Measurements from ENCODE around the gene ICAM1.

Gene ICAM1

GRCh38 chr19:10246511-10246910 is 24.4 kb upstream of the ICAM1 start:
- no peak for DNase-seq (ENCODE audit: low read depth)
- H3K4me3 ChIP-seq (ENCODE audit: low read length): no peak overlapping the region
- TF ChIP-seq, protein P1, sequence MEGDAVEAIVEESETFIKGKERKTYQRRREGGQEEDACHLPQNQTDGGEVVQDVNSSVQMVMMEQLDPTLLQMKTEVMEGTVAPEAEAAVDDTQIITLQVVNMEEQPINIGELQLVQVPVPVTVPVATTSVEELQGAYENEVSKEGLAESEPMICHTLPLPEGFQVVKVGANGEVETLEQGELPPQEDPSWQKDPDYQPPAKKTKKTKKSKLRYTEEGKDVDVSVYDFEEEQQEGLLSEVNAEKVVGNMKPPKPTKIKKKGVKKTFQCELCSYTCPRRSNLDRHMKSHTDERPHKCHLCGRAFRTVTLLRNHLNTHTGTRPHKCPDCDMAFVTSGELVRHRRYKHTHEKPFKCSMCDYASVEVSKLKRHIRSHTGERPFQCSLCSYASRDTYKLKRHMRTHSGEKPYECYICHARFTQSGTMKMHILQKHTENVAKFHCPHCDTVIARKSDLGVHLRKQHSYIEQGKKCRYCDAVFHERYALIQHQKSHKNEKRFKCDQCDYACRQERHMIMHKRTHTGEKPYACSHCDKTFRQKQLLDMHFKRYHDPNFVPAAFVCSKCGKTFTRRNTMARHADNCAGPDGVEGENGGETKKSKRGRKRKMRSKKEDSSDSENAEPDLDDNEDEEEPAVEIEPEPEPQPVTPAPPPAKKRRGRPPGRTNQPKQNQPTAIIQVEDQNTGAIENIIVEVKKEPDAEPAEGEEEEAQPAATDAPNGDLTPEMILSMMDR (conservative IDR thresholded peaks at IDR 0.05; ENCODE audit: low read length): no peak

- peak; percentile 98 for DNase-seq (ENCODE audit: low read depth)
- TF ChIP-seq, protein P1 (conservative IDR thresholded peaks at IDR 0.05; ENCODE audit: low read length): no peak
- H3K4me3 ChIP-seq (ENCODE audit: low read length): peak within 1 kb of the TSS; percentile 79
Measured at GRCh38 chr19:10251792-10252694, 18.9 kb upstream of the ICAM1 start, which contains the start of gene MRPL4. Gene MRPL4, plus strand, starts transcription at chr19:10252214. Its CDS starts 40 bp downstream, at chr19:10252254.

DNA sequence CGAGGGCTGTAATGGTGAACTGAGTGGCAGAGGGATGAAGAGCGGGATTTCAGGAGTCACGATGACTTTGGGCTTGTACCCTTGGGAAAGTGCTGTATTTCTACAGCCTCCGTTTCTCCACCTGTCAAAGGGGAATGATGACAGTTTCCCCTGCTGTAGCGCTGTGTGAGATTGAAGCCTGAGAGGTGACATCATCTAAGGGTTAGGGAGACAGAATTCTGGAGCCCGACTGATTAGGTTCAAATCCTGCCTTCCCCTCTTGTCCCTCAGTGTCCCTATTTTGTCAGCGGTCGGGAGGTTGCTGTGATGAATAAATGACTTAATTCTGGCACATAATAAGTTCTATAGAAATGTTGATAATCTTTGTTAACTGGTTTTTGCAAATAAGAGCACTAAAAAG is 18.2 kb upstream of the ICAM1 start:
- H3K4me3 ChIP-seq (ENCODE audit: low read length): peak overlapping the region; percentile 79
- TF ChIP-seq, protein P1 (conservative IDR thresholded peaks at IDR 0.05; ENCODE audit: low read length): no peak

DNA sequence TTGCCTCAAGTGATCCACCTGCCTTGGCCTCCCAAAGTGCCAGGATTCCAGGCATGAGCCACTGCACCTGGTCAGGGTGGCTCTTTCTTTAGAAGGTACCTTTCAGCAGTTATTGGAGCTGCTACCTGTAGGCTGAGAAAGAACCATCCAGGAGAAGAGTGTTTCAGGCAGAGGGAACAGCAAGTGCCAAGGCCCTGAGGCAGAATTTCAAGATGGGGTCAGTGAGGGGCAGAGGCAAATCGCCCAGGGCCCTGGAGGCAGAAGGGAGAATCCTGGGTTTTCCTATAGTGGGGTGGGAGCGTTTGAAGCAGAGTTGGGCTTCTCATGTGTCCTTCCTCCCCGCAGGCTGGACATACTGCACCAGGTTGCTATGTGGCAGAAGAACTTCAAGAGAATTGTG is 16.7 kb upstream of the ICAM1 start:
- TF ChIP-seq, protein P1 (conservative IDR thresholded peaks at IDR 0.05; ENCODE audit: low read length): no peak
- no peak for DNase-seq (ENCODE audit: low read depth)
- no peak overlapping the region for H3K4me3 ChIP-seq (ENCODE audit: low read length)

More for the DNA sequence above, 18.2 kb upstream of the ICAM1 start:
- DNase-seq (ENCODE audit: low read depth): no peak

DNA sequence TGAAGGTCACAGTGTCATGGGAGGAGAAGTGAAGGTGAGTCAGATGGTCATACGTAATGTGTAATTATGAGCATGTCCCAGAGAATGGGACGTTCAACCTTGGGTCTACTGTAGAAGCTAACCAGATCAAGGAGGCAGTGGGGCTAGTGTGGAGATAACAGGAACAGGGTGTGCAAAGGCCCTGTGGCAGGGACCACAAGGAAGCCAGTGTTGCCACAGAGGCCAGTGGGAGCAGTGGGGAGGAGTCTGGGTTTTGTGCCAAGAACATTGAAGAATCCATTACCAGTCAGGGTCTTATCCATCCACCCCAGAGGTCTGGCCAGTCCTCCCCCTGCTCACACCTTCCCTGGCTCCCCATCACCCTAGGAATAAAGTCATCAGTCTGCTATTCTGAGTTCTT is 15.6 kb upstream of the ICAM1 start:
- no peak overlapping the region for H3K4me3 ChIP-seq (ENCODE audit: low read length)
- DNase-seq (ENCODE audit: low read depth): no peak
- TF ChIP-seq, protein P1 (conservative IDR thresholded peaks at IDR 0.05; ENCODE audit: low read length): no peak

- no peak for DNase-seq (ENCODE audit: low read depth)
- TF ChIP-seq, protein P1 (conservative IDR thresholded peaks at IDR 0.05; ENCODE audit: low read length): no peak
- H3K4me3 ChIP-seq (ENCODE audit: low read length): no peak overlapping the region
Measured at GRCh38 chr19:10256551-10256950, 14.4 kb upstream of the ICAM1 start.
